HG03442 (cell line): ENCODE measurements around the gene NFILZ.
"Not testable (repeated sequence)": the region's sequence is repeated elsewhere in the genome, so short reads cannot be mapped to it uniquely, and the experiment has no call there.

Experiments
- ATAC-seq: cut with Tn5 transposase; IDR thresholded peaks from one replicate; pipeline ENCODE4 v1.9.1; 2021; ENCODE audit warnings: mild to moderate bottlenecking, moderate library complexity; ENCODE audit not compliant: unreplicated experiment

The NFILZ gene

DNA sequence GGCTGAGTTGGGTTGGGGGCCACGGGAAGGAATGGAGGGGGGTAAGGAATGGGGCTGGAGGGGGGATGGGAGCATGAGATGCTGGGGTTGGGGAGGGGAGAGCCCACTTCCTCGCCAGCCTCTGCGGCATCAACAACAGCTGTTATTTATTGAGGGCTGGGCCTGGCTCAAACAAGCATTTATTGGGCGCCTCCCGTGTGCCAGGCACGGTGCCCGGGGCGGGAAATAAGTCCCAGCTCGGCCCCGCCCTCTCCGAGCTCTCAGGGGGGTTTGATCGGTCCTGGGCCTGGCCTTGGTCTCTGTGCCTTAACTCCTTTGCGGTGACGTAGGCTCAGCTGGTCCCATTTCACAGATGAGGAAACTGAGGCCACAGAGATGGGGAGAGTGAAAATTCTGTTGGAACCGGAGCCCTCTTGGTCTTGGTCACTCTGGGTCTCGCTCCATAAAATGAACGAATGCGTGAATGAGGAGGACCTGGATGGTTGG, 19.0 kb upstream of the NFILZ start:
- no peak for ATAC-seq

DNA sequence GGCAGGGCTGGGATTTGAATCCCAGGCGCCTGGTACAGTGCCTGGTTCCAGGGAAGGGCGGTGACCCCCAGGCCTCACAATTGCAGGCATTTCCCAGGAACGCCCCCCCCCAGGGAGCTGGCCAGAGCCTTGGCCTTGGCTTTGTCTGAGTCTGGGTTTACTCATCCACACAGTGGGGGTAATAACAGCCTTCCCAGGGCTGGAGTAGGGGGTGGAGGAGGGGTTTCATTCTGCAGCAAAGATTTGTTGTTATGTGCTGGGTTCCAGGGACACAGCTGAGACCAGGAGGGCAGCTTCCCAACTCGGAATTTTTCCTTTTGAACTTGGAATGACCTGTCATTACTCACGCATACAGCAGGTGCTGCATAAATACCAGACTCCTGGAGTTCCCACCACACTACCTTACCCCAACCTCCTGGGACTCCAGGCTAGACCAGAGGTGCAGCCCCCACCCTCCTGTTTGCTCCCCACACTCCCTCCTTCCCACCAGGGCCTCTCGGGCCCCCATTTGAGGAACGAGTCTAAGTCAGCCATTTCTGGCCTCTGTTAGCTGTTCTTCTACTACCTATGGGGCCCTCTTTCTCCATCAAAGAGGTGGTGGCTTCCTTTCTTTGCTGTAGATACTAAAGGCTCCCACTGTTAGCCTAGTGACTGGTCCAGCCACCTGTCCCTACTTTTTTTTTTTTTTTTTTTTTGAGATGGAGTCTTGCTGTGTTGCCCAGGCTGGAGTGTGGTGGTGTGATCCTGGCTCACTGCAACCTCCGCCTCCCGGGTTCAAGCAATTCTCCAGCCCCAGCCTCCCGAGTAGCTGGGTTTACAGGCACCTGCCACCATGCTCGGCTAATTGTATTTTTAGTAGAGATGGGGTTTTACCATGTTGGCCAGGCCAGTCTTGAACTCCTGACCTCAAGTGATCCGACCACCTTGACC, 18.3 kb upstream of the NFILZ start:
- ATAC-seq, result no peak

DNA sequence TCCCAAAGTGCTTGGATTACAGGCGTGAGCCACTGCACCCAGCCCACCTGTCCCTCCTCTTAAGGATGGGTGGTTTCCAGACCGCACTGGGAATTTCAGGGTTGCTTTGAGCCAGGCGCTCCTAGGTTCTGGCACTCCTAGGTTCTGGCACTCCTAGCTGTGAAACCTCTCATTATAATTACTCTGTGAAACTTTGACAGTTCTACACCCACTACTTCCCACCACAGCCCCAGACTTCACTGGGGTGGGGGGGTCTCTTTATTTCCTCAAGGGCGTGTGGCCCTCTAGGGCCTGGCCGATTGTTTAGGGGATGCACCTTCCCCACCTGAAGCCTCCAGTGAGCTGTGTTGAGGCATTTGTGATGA, 17.6 kb upstream of the NFILZ start:
- no peak for ATAC-seq

DNA sequence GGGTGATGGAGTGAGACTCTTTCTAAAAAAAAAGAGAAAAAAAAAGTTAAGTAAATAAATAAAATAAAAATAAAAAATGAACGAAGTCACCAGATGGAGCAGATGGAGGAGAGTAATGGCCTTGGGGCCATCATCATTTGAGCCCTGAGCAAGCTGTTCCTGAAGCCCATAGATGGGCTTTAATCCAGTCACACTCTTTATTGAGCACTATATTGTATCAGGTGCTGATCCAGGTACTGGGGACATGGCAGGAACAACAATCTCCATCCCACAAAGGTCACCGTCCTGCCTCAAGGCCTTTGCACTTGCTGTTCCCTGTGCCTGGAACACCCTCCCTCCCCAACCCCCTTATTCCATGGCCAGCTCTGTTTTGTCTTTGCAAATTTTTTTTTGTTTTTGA, 16.0 kb upstream of the NFILZ start:
- ATAC-seq, result no peak

DNA sequence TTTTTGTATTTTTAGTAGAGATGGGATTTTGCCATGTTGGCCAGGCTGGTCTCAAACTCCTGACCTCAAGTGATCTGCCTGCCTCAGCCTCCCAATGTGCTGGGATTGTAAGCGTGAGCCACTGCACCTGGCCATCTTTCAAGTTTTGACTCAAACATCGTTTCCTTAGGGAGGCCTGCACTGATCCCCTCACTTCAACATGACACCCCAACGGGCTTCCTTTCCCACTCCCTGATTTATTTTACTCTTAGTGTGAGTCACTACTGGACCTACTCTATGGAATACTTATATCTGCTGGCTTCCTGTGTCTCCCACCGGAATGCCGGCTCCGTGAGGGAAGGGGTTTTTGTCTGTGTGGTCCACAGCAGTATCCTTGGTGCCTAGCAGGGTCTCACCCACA, 15.4 kb upstream of the NFILZ start:
- ATAC-seq, result no peak

DNA sequence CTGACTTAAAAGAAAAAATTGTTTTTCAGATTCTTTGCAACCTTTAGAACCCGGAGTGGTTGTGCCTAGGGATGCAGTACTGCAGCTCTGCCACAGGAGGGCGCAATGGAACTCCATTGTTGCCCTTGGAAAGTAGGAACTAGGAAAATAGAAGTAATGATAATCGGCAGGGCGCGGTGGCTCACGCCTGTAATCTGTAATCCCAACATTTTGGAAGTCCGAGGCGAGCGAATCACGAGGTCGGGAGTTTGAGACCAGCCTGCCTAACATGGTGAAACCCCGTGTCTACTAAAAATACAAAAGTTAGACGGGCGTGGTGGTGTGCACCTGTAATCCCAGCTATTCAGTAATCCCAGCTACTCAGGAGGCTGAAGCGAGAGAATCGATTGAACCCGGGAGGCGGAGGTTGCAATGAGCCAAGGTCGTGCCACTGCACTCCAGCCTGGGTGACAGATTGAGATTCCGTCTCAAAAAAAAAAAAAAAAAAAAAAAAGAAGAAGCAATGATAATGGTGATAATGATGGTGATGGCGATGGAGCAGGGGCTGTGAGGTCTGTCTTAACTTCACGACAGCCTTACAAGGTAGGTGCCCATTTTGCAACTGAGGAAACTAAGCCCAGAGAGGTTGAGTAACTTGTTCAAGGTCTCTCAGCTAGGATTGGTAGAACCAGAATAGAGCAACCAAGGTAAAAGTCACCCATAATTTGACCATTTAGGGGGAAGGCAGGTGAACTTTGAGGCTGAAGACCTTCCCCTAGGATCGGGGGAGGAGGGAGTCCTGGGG, 14.4 kb upstream of the NFILZ start:
- ATAC-seq, result no peak

DNA sequence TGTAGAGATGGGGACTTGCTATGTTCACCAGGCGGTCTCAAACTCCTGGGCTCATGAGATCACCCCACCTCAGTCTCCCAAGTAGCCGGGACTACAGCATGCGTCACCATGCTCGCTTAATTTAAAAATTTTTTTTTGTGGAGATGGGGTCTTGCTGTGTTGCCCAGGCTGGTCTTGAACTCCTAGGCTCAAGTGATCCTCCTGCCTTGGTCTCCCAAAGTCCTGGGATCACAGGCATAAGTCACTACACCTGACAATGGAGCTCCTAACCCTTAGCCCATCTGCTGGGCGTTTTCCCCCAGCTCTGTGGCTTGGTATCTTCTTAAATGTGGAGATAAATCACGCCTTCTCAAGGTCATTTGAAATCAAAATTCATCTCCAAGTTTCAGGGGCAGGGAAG, 13.6 kb upstream of the NFILZ start:
- ATAC-seq, result no peak

DNA sequence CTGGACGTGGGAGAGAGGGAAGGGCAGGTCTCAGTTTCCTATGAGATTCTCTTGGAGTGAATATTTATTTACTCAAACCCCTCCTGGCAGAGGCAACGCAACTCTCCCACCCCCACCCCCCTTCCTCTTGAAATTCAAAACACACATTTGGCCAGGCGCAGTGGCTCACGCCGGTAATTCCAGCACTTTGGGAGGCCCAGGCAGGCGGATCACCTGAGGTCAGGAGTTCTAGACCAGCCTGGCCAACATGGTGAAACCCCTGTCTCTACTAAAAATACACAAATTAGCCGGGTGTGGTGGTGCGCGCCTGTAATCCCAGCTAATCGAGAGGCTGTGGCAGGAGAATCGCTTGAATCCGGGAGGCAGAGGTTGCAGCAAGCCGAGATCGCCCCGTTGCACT, 13.1 kb upstream of the NFILZ start:
- not testable (repeated sequence) for ATAC-seq

DNA sequence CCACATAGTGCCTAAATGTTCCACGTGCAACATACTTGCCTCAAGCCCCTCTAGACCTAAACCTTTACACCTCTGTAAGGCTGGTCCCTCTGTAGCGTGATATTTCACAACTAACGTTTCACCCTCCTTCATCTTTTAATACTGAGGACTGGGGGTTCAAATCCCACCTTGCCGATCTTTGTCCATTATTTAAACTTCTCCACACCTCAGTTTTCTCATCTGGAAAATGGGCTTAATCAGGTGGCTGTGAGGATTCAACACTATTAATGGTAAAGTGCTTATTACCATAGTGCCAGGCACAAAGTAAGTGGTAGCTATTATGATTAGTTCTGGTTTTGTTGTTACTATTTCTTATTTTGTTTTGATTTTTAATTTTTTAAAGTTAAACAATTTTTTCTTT, 12.4 kb upstream of the NFILZ start:
- no peak for ATAC-seq

DNA sequence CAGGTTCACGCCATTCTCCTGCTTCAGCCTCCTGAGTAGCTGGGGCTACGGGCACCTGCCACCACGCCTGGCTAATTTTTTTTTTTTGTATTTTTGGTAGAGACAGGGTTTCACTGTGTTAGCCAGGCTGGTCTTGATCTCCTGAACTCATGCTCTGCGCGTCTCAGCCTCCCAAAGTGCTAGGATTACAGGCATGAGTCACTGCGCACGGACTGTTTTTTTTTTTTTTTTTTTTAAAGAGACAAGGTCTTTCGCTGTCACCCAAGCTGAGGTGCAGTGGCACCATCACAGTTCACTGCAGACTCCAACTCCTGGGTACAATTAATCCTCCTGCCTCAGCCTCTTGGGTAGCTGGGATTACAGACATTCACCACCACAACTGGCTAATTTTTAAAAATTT, 11.7 kb upstream of the NFILZ start:
- ATAC-seq, result no peak

DNA sequence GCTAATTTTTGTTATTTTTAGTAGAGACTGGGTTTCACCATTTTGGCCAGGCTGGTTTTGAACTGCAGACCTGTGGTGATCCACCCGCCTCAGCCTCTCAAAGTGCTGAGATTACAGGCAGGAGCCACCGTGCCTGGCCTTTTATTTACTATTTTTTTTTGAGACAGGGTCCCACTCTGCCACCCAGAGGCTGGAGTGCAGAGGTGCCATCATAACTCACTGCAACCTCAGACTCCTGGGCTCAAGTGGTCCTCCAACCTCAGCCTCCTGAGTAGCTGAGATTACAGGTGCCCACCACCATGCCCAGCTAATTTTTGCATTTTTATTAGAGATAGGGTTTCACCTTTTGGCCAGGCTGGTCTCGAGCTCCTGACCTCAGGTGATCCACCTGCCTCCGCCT, 7.5 kb upstream of the NFILZ start:
- not testable (repeated sequence) for ATAC-seq

DNA sequence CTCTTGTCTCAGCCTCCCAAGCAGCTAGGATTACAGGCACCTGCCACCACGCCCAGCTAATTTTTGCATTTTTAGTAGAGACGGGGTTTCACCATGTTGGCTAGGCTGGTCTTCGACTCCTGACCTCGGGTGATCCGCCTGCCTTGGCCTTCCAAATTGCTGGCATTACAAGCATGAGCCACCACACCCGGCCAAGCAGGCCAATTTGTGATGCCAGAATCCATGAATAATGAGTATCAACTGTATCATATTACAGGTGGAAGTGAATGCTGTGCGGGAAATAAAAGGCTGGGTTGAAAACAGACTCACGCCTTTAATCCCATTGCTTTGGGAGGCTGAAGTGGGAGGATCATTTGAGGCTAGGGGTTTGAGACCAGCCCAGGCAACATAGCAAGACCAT, 3.6 kb upstream of the NFILZ start:
- no peak for ATAC-seq

DNA sequence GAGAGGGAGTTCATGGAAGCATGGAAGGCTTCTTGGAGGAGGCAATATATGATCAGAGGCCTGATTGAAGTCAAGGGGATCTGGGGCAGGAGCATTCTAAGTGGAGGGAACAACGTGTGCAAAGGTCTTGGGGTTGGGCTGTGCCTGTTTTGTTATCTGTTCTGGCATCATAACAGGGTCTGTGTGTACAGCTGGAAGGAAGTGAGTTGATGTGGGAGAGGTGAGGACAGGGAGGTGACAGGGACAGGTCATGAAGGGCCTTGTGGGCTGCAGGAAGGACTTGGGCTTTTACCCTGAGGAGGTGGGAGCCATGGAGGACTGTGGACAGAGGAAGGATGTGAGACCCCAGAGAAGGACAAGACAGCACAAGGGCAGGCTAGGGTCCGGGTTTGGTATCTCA, 1.2 kb upstream of the NFILZ start:
- no peak for ATAC-seq

DNA sequence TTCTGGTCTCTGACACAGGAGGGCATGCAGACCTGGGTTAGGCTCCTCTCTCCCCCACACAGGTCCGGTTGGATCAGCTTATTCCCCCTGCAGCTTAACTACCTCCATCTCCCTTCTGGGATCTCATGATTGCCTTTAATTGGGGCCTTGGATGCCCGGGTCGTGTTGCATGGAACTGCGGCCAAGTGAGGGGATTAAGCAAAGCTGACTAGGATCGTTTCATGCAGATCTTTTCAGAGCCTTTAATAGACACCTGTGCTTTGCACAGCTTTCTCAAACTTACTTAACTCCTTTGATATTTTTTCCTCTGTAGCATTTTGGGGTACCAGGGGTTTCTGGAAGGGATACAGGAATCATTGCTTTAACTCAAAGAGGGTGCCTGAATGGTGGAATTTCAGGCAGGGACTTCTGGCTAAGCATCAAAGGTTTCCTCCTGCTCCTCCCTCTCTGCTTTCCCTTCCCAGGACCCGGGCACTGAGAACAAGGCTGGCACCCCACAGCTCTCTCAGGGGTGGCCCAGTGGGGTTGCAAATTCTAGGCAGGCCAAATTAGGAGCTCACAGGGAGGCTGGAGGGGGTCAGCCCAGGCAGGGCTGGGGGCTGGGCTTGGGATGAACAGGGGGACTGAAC, 477 bp downstream of the NFILZ start:
- ATAC-seq, result no peak

DNA sequence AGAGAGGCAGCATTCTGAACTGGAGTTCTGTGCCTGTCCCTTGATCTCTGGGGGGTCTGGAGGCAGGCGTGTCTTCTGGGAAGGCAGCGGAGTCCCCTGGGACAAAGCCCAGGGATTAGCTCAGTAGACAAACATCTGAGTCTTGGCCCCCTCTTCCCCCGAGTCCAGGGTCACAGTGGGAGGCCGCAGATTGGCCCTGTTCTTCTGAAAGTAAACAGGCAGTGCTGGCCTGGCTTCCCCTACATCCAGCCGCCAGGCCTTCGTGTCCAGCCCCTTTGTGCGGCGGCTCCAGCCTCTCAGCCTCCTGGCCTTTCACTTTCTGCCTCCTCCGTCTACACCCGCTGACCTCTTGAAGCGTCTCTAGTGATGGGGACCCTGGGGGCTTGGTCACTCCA, 989 bp downstream of the NFILZ start:
- ATAC-seq, result no peak

DNA sequence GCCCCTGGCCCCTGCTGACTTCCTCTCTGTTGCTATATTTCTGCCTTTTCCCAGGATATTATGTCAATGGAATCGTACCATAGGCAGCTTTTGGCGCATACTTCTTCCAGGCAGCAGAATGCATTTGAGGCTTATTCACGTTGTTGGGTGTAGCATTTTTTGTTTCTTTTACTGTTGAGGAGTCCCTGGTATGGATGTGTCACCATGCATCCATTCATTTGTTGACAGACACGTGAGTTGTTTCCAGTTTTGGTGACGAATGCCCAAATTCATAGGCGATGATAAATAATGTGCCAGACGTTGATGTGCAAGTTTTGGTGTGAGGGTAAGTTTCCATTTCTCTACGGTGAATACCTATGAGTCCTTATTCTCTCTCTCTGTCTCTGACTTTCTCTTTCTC, 5.0 kb downstream of the NFILZ start:
- no peak for ATAC-seq

DNA sequence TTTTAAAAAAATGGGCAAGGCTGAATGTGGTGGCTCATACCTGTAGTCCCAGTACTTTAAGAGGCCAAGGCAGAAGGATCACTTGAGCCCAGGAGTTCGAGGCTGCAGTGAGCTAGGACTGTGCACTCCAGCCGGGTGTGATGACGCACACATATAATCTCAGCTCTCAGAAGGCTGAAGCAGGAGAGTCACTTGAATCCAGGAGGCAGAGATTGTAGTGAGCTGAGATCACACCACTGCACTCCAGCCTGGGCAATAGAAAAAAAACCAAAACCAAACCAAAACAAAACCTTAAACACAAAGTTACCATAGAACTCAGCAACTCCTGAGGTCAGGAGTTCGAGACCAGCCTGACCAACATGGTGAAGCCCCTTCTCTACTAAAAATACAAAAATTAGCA, 6.6 kb downstream of the NFILZ start:
- not testable (repeated sequence) for ATAC-seq

DNA sequence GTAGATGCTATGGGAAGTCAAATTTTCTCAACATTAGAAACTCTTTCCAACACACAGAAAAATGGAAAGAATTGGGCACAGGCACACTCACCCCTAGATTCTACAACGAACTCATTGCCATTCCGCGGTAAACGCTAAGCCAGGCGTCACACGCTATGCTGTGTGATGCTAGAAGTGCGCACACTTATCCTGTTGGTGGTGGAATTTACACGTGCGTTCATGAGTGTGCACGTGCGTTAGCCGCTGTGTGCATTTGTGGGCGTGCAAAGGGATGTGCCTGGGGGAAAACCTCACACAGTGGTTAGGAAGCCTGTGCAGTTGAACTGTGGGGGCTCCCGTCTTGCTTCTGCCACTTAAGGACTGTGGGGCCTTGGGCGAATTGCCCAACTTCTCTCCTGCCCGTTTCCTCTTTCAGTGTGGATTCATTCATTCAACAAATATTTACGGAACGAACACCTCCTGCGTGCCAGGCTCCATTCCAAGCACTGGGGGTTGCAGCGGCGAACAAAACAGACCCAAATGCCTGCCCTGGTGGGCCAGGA, 7.7 kb downstream of the NFILZ start:
- ATAC-seq, result no peak

DNA sequence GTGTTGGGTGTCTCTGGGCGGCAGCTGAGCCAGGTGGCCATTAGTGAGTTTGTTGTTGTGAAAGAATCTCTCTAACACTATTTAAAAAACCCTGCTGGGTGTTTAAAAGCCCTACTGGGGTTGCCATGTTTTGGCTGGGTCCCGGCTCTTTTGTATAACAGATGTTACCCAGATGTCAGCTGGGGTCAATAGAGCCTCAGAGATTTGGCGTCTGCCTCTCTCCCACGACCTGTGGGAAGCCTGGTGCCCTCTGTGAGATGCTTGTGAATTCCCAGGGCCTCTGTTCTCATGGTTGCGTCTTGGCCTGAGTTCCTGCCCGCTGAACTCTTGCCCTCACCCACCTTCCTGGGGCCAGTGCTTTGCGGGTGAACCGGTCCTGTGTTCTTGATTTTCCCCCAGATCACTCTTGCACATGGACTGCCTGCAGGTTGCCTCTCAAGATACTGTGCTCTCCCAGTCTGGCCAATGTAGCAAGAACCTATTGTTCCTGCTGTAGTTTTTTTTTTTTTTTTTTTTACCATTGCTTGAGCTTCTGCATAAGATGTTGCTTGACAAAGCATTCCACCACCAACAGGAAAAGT, 9.5 kb downstream of the NFILZ start:
- no peak for ATAC-seq

DNA sequence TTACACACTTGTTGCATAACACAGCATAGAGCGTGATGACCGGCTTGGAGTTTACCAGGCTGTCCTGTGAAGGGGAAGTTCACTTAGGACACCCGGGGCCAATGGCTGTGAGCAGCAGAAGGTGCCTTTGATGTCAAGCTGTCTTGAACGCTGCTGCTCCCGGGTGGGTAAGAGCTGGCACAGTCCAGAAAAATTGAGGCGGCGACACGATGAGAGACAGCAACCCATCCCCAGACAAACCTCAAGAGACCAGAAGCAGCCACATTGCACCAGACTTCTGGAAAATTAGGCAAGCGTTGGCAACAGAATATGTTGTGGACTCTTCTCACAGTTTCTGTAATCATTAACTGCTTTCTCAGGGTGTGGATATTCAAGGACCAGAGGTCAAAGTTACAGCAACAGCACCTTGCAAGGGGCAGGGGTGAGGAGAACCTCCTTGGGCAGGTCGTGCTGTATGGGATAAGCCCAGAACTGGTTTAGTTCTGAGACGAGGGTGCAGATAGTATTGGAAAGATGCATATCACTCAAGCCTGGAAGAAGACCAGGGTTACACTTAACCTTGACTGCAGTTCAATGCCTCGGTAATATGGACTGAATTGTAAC, 10.1 kb downstream of the NFILZ start:
- ATAC-seq, result no peak
